ENCODE data around the gene MDM1. TPM values are rescaled to one million over a fixed set of nuclear protein-coding genes. Genes with fewer than 3 reads are reported as not detected.

The MDM1 gene
- total RNA-seq, 1 experiment from 2014 or later, result 22.2 TPM

DNA sequence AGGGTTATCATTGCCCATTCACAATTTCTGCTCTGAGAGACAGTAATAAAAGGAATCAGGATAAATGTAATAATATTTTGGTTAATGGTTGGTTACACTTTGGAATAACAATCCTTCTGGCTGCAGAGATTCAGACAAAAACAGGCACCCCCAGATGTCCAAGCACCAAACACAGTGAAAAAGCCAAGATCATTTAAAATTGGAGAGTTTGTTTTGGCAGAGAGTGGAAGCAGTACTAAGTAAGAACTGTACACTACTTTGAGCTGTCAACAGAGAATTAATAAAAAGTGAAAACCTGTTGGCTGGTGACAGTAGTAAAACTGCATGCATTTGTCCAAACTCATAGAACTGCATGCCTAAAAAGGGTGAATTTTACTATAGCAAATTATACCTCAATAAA, 63.2 kb downstream of the MDM1 start:
- POLR2A ChIA-PET, result no interaction called here
- intact Hi-C loops (cut with micrococcal nuclease; ENCODE audit: unreplicated experiment), result no loop called here
- Mint-ChIP-seq H3K27ac (ENCODE audit: unreplicated experiment) (no peak overlapping the region), H3K4me1 (ENCODE audit: low read depth, unreplicated experiment) (no peaks in the 10 kb centered on the region), H3K27me3 (ENCODE audit: insufficient read depth, unreplicated experiment) (peaks cover 11% of the 10 kb centered on the region), H3K4me3 (ENCODE audit: unreplicated experiment) (no peak overlapping the region), H3K36me3 (ENCODE audit: insufficient read depth, unreplicated experiment) (no peaks in the 10 kb centered on the region), H3K9me3 (ENCODE audit: unreplicated experiment) (no peaks in the 10 kb centered on the region)
- CTCF ChIA-PET, result no interaction called here
- BruUV-seq (replicated peaks), result no TSS peak
- TF ChIP-seq, protein P1, sequence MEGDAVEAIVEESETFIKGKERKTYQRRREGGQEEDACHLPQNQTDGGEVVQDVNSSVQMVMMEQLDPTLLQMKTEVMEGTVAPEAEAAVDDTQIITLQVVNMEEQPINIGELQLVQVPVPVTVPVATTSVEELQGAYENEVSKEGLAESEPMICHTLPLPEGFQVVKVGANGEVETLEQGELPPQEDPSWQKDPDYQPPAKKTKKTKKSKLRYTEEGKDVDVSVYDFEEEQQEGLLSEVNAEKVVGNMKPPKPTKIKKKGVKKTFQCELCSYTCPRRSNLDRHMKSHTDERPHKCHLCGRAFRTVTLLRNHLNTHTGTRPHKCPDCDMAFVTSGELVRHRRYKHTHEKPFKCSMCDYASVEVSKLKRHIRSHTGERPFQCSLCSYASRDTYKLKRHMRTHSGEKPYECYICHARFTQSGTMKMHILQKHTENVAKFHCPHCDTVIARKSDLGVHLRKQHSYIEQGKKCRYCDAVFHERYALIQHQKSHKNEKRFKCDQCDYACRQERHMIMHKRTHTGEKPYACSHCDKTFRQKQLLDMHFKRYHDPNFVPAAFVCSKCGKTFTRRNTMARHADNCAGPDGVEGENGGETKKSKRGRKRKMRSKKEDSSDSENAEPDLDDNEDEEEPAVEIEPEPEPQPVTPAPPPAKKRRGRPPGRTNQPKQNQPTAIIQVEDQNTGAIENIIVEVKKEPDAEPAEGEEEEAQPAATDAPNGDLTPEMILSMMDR (IDR thresholded peaks at IDR 0.05; ENCODE audit: insufficient read depth in 1 of 2, low read depth in 1 of 2, low read length in 1 of 2, severe bottlenecking in 1 of 2, unreplicated experiment in 1 of 2), result no peak
- Histone ChIP-seq H3K36me3 (ENCODE audit: control insufficient read depth, insufficient read depth, low read length) (no peaks in the 10 kb centered on the region), H3K4me1 (no peaks in the 10 kb centered on the region), H3K9me3 (no peaks in the 10 kb centered on the region), H3K27me3 (replicated peaks; ENCODE audit: control insufficient read depth, insufficient read depth, low read length) (no peaks in the 10 kb centered on the region; the same call in 1 of the 2 replicates), H3K4me3 (ENCODE audit: low read depth, low read length) (no peak overlapping the region)
- no peak for DNase-seq

DNA sequence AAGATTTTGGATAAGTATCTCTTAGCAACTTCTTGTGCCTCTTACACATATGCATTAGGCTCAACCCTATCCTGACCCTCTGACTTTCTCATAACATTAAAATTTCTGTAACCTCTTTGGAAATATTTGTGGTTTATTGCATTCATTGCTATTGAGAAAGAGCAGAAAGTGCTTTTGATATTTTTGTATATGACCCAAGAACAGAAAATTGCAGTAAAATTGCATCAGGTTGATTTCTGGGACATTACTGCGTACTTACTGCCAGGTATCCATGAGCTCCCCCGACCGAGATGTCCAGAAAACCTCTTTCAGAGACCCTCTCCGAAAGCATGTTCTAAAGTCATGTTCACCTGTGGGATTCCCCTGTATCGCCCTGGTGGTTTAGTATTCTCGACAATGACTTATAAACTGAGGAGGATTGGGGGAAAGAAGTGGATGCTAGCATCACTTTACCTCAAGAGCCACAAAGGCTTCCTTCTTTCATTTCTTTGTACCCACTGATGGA, 64.2 kb downstream of the MDM1 start:
- peaks cover 17% of the 10 kb centered on the region for H3K27me3 Mint-ChIP-seq (ENCODE audit: insufficient read depth, unreplicated experiment)
- H3K27ac Mint-ChIP-seq (ENCODE audit: unreplicated experiment), result no peak overlapping the region
- BruUV-seq (replicated peaks), result no TSS peak
- DNase-seq, result no peak
- no peaks in the 10 kb centered on the region for H3K9me3 Mint-ChIP-seq (ENCODE audit: unreplicated experiment)
- TF ChIP-seq, protein P1 (IDR thresholded peaks at IDR 0.05; ENCODE audit: insufficient read depth in 1 of 2, low read depth in 1 of 2, low read length in 1 of 2, severe bottlenecking in 1 of 2, unreplicated experiment in 1 of 2), result no peak
- no peaks in the 10 kb centered on the region; the same call in 1 of the 2 replicates for H3K27me3 ChIP-seq (replicated peaks; ENCODE audit: control insufficient read depth, insufficient read depth, low read length)
- H3K4me3 ChIP-seq (ENCODE audit: low read depth, low read length), result no peak overlapping the region
- no peaks in the 10 kb centered on the region for H3K4me1 Mint-ChIP-seq (ENCODE audit: low read depth, unreplicated experiment)
- H3K4me3 Mint-ChIP-seq (ENCODE audit: unreplicated experiment), result no peak overlapping the region
- POLR2A ChIA-PET, result no interaction called here
- no peaks in the 10 kb centered on the region for H3K9me3 ChIP-seq
- no peaks in the 10 kb centered on the region for H3K4me1 ChIP-seq
- CTCF ChIA-PET, result interaction anchor here (0.7 kb wide), 1 partner anchor 1980 kb away, joined by 4 read pairs; no protein-coding TSS in a partner anchor
- H3K36me3 Mint-ChIP-seq (ENCODE audit: insufficient read depth, unreplicated experiment), result no peaks in the 10 kb centered on the region
- intact Hi-C loops (cut with micrococcal nuclease; ENCODE audit: unreplicated experiment), result no loop called here
- no peaks in the 10 kb centered on the region for H3K36me3 ChIP-seq (ENCODE audit: control insufficient read depth, insufficient read depth, low read length)

DNA sequence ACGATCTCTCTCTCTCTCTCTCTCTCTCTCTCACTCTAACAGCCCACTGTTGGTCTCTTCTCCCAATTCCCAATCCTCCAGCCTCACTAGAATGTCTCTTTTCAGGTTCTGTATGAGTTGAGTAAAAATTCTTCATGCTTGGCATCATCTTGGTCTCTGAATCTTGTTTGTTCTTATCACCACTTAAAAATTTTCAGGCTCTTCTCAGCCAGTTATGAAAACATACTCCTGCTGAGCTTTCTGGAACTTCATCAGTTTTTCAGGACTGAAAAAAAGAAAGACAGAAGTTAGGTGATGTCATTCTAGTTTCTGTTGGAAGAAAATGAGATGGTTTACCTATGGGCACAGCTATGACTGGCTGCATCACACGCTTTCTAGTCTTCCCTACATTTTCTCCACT, 67.3 kb downstream of the MDM1 start:
- Mint-ChIP-seq H3K36me3 (ENCODE audit: insufficient read depth, unreplicated experiment) (no peaks in the 10 kb centered on the region), H3K4me1 (ENCODE audit: low read depth, unreplicated experiment) (no peaks in the 10 kb centered on the region), H3K4me3 (ENCODE audit: unreplicated experiment) (no peak overlapping the region), H3K27ac (ENCODE audit: unreplicated experiment) (no peak overlapping the region), H3K27me3 (ENCODE audit: insufficient read depth, unreplicated experiment) (peaks cover 20% of the 10 kb centered on the region), H3K9me3 (ENCODE audit: unreplicated experiment) (no peaks in the 10 kb centered on the region)
- Histone ChIP-seq H3K4me3 (ENCODE audit: low read depth, low read length) (no peak overlapping the region), H3K27me3 (replicated peaks; ENCODE audit: control insufficient read depth, insufficient read depth, low read length) (peaks cover 2% of the 10 kb centered on the region), H3K9me3 (no peaks in the 10 kb centered on the region), H3K4me1 (no peaks in the 10 kb centered on the region), H3K36me3 (ENCODE audit: control insufficient read depth, insufficient read depth, low read length) (no peaks in the 10 kb centered on the region)
- POLR2A ChIA-PET, result no interaction called here
- no peak for DNase-seq
- CTCF ChIA-PET, result interaction anchor here (0.6 kb wide), 1 partner anchor 1962 kb away, joined by 3 read pairs; the partner anchor contains the start of gene HELB
- BruUV-seq (replicated peaks), result no TSS peak
- intact Hi-C loops (cut with micrococcal nuclease; ENCODE audit: unreplicated experiment), result no loop called here
- TF ChIP-seq, protein P1 (IDR thresholded peaks at IDR 0.05; ENCODE audit: insufficient read depth in 1 of 2, low read depth in 1 of 2, low read length in 1 of 2, severe bottlenecking in 1 of 2, unreplicated experiment in 1 of 2), result no peak
